ENCODE measurements around the gene PPP1R9B.

Gene PPP1R9B

DNA sequence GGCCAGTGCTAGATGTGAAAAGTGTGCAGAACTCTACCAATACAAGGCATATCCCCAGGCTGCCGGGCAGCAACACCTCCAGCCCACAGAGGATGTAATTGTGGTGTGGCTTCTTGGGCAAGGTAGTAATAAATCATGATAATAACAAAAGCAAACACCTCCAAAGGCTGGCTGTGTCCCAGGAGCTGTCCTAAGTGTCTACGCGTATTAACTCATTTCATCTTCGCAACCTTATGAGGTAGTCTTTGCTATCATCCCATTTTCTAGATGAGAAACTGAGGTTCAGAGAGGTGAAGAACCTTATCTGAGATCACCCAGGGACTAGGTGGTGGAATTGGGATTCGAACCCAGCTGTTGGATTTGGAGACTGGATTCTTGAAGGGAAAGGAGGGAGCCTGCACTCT lies 50.0 kb downstream of the PPP1R9B start:
- Histone ChIP-seq H3K4me3 (ENCODE audit: low read length) (no peak overlapping the region), H3K36me3 (ENCODE audit: control insufficient read depth, low read length) (no peaks in the 10 kb centered on the region), H3K9me2 (replicated peaks; ENCODE audit: control insufficient read depth, low read length) (no peaks in the 10 kb centered on the region), H3K79me2 (ENCODE audit: control insufficient read depth, low read length) (peaks cover 5% of the 10 kb centered on the region), H3K9me3 (ENCODE audit: control insufficient read depth, insufficient read depth, low read length) (no peaks in the 10 kb centered on the region), H3K27me3 (ENCODE audit: control insufficient read depth, low read length) (no peaks in the 10 kb centered on the region), H3K27ac (ENCODE audit: low read depth, low read length) (no peak overlapping the region), H4K20me1 (ENCODE audit: control insufficient read depth, insufficient read depth, low read depth, low read length) (no peaks in the 10 kb centered on the region), H3K4me2 (ENCODE audit: low read length) (no peak overlapping the region), H3K4me1 (ENCODE audit: control insufficient read depth, low read length) (peaks cover 9% of the 10 kb centered on the region), H3F3A (ENCODE audit: control insufficient read depth, insufficient read depth) (no peaks in the 10 kb centered on the region)
- TF ChIP-seq EZH2phosphoT487 (IDR thresholded peaks at IDR 0.05; ENCODE audit: borderline replicate concordance, low read length) = no peak
- TF ChIP-seq CTCF (IDR thresholded peaks at IDR 0.05; ENCODE audit: low read depth, low read length, poor library complexity, severe bottlenecking) = no peak

DNA sequence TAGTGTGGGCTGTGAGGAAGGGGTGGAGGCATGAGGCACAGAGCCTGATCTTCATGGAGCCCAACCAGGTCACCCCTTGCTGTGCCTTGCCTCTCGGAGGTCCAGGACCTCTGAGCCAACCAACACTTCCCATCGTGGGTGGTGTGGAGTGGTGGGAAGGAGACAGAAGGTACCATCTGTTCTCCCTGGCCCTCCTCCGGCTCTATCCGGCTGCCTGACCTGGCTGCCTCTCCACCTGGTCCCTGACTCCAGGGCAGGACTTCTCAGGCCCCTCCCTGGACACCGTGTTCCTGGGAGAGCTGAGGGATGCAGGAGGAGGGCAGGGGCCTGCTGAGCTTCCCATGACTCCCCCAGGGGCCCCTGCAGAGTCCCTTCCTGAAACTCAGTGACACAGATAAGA lies 51.5 kb downstream of the PPP1R9B start:
- Histone ChIP-seq H3K4me2 (ENCODE audit: low read length) (no peak overlapping the region), H3K9me2 (replicated peaks; ENCODE audit: control insufficient read depth, low read length) (no peaks in the 10 kb centered on the region), H3K4me1 (ENCODE audit: control insufficient read depth, low read length) (peaks cover 18% of the 10 kb centered on the region), H4K20me1 (ENCODE audit: control insufficient read depth, insufficient read depth, low read depth, low read length) (no peaks in the 10 kb centered on the region), H3K4me3 (ENCODE audit: low read length) (no peak overlapping the region), H3K9me3 (ENCODE audit: control insufficient read depth, insufficient read depth, low read length) (no peaks in the 10 kb centered on the region), H3K27me3 (ENCODE audit: control insufficient read depth, low read length) (no peaks in the 10 kb centered on the region), H3F3A (ENCODE audit: control insufficient read depth, insufficient read depth) (no peaks in the 10 kb centered on the region), H3K79me2 (ENCODE audit: control insufficient read depth, low read length) (peaks cover 5% of the 10 kb centered on the region), H3K36me3 (ENCODE audit: control insufficient read depth, low read length) (no peaks in the 10 kb centered on the region), H3K27ac (ENCODE audit: low read depth, low read length) (no peak overlapping the region)
- no peak for TF ChIP-seq CTCF (IDR thresholded peaks at IDR 0.05; ENCODE audit: low read depth, low read length, poor library complexity, severe bottlenecking)
- no peak for TF ChIP-seq EZH2phosphoT487 (IDR thresholded peaks at IDR 0.05; ENCODE audit: borderline replicate concordance, low read length)

- peaks cover 5% of the 10 kb centered on the region for H3K79me2 ChIP-seq (ENCODE audit: control insufficient read depth, low read length)
- TF ChIP-seq EZH2phosphoT487 (IDR thresholded peaks at IDR 0.05; ENCODE audit: borderline replicate concordance, low read length) (no peak), CTCF (IDR thresholded peaks at IDR 0.05; ENCODE audit: low read depth, low read length, poor library complexity, severe bottlenecking) (no peak)
- H3K9me3 ChIP-seq (ENCODE audit: control insufficient read depth, insufficient read depth, low read length) = no peaks in the 10 kb centered on the region
- no peak overlapping the region for H3K4me2 ChIP-seq (ENCODE audit: low read length)
- H3K9me2 ChIP-seq (replicated peaks; ENCODE audit: control insufficient read depth, low read length) = no peaks in the 10 kb centered on the region
- H3K4me3 ChIP-seq (ENCODE audit: low read length) = no peak overlapping the region
- no peak overlapping the region for H3K27ac ChIP-seq (ENCODE audit: low read depth, low read length)
- no peaks in the 10 kb centered on the region for H3K36me3 ChIP-seq (ENCODE audit: control insufficient read depth, low read length)
- no peaks in the 10 kb centered on the region for H4K20me1 ChIP-seq (ENCODE audit: control insufficient read depth, insufficient read depth, low read depth, low read length)
- H3K27me3 ChIP-seq (ENCODE audit: control insufficient read depth, low read length) = no peaks in the 10 kb centered on the region
- H3K4me1 ChIP-seq (ENCODE audit: control insufficient read depth, low read length) = peaks cover 20% of the 10 kb centered on the region
- no peaks in the 10 kb centered on the region for H3F3A ChIP-seq (ENCODE audit: control insufficient read depth, insufficient read depth)
These were observed 51.9 kb downstream of the PPP1R9B start for GRCh38 chr17:50098583-50098982.

DNA sequence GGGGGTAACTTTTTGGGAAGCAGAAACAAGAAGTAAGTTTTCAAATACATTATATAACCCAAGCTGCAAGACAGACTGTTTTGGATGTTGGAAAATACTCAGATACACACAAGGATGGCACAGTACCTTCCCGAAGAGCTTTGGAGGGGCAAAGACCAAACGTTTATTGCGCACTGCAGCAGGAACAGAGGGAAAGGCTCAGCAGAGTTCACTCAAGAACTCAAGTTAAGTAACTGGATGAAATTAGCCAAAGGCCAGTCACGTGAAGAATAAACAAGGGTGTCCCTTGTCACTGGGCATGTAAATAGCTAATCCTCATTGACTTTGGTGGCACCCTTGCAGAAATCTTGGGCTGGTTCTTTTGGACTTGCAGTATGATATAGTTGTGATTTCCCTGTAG lies 52.6 kb downstream of the PPP1R9B start:
- H3F3A ChIP-seq (ENCODE audit: control insufficient read depth, insufficient read depth) = no peaks in the 10 kb centered on the region
- H3K9me3 ChIP-seq (ENCODE audit: control insufficient read depth, insufficient read depth, low read length) = no peaks in the 10 kb centered on the region
- H3K4me2 ChIP-seq (ENCODE audit: low read length) = no peak overlapping the region
- peaks cover 20% of the 10 kb centered on the region for H3K4me1 ChIP-seq (ENCODE audit: control insufficient read depth, low read length)
- H3K27me3 ChIP-seq (ENCODE audit: control insufficient read depth, low read length) = no peaks in the 10 kb centered on the region
- H3K9me2 ChIP-seq (replicated peaks; ENCODE audit: control insufficient read depth, low read length) = no peaks in the 10 kb centered on the region
- no peaks in the 10 kb centered on the region for H4K20me1 ChIP-seq (ENCODE audit: control insufficient read depth, insufficient read depth, low read depth, low read length)
- peaks cover 5% of the 10 kb centered on the region for H3K79me2 ChIP-seq (ENCODE audit: control insufficient read depth, low read length)
- no peaks in the 10 kb centered on the region for H3K36me3 ChIP-seq (ENCODE audit: control insufficient read depth, low read length)
- H3K27ac ChIP-seq (ENCODE audit: low read depth, low read length) = no peak overlapping the region
- no peak for TF ChIP-seq CTCF (IDR thresholded peaks at IDR 0.05; ENCODE audit: low read depth, low read length, poor library complexity, severe bottlenecking)
- no peak overlapping the region for H3K4me3 ChIP-seq (ENCODE audit: low read length)
